ENCODE results near the gene ABCF1. TPM values are rescaled to one million over a fixed set of nuclear protein-coding genes. Genes with fewer than 3 reads are reported as not detected.
A peak's percentile ranks its signal among the peaks of the same experiment; 100 is the strongest.

Gene ABCF1
- total and polyA plus RNA-seq, 2 of the 8 experiments (the other 6 are each of a cell fraction or from before 2014, with no cell fraction given), result 48.8 to 123 TPM

GRCh38 chr6:30571762-30572082 lies 480 bp downstream of the ABCF1 start:
- peak overlapping the region; percentile 34 for H4K91ac ChIP-seq (replicated peaks; ENCODE audit: insufficient read length, low read length)
- H2BK120ac ChIP-seq (replicated peaks; ENCODE audit: low read depth, low read length), result no peak overlapping the region
- 1% methylated on average over 8 of the region's 8 CpGs; no CpG with 5 or more reads in 1 of the 2 experiments for WGBS, 2 experiments (ENCODE audit: extremely low coverage in 1 of 2, insufficient coverage in 1 of 2, insufficient read length in 1 of 2, insufficient replicate concordance in 2 of 2, low coverage in 1 of 2, low lambda C conversion rate in 2 of 2, missing lambda C conversion rate in 1 of 2)
- DNase-seq (ENCODE audit: low read depth in 1 of 2, low spot score in 2 of 2) (no peak), FAIRE-seq (no peak)
- TF ChIP-seq USF2 (IDR thresholded peaks at IDR 0.05; ENCODE audit: low read length), result no peak
- no peak; a peak in 1 of 3 replicates for TF ChIP-seq POLR2A (IDR thresholded peaks at IDR 0.05; ENCODE audit: control extremely low read depth in 1 of 2, low read depth in 2 of 2, low read length in 2 of 2)
- no peak for TF ChIP-seq SIN3A (conservative IDR thresholded peaks at IDR 0.05 in 1 of 2, IDR thresholded peaks at IDR 0.05 in 1 of 2; ENCODE audit: low read depth in 1 of 2, low read length in 2 of 2)
- no peak for TF ChIP-seq ATF2 (IDR thresholded peaks at IDR 0.05; ENCODE audit: low read length)
- H2BK12ac ChIP-seq (ENCODE audit: low read depth, low read length), result no peak overlapping the region; the same call in 1 of the 2 replicates
- H2BK15ac ChIP-seq (ENCODE audit: low read length), result no peak overlapping the region
- H3K23ac ChIP-seq (ENCODE audit: insufficient read length), result no peak overlapping the region
- H3K56ac ChIP-seq (replicated peaks; ENCODE audit: insufficient read length, low read depth, low read length), result peak overlapping the region; percentile 83
- peak overlapping the region; percentile 95 for H3K27ac ChIP-seq (ENCODE audit: low read depth, low read length)
- peaks cover 0 to 11% (median 4%) of the 10 kb centered on the region in 4 experiments; a peak in 5 of 8 replicates for H3K36me3 ChIP-seq (ENCODE audit: control insufficient read depth in 2 of 4, insufficient read depth in 4 of 4, low read length in 3 of 4)
- 0 out of 2 replicates have a peak overlapping the region, but pooled peaks have one; percentile 53 for H2AK5ac ChIP-seq (ENCODE audit: low read depth, low read length)
- H4K5ac ChIP-seq (ENCODE audit: insufficient read length, low read depth, low read length), result no peak overlapping the region
- peak overlapping the region; percentile 98 for H2BK5ac ChIP-seq (ENCODE audit: low read depth, low read length)
- 0 out of 2 replicates have a peak overlapping the region, but pooled peaks have one; percentile 97 for H4K8ac ChIP-seq (ENCODE audit: extremely low read depth, insufficient read depth, low read length)
- no peak overlapping the region for H3K14ac ChIP-seq (ENCODE audit: insufficient read length)
- peaks cover 0 to 4% (median 2%) of the 10 kb centered on the region in 4 experiments; a peak in 5 of 7 replicates for H3K4me1 ChIP-seq (replicated peaks in 1 of 4; ENCODE audit: control insufficient read depth in 3 of 4, insufficient read depth in 4 of 4, low read length in 3 of 4)
- H3K4me2 ChIP-seq (ENCODE audit: insufficient read depth in 1 of 2, low read depth in 2 of 2, low read length in 2 of 2), result peak overlapping the region; percentile 91 to 93
- H3K79me2 ChIP-seq (ENCODE audit: control insufficient read depth in 1 of 2, insufficient read depth in 2 of 2, low read length in 2 of 2), result peaks cover 23 to 49% of the 10 kb centered on the region in 2 experiments
- H3K9ac ChIP-seq (replicated peaks in 1 of 4; ENCODE audit: extremely low read depth in 1 of 4, low read depth in 3 of 4, low read length in 3 of 4), result peak overlapping the region; percentile 8 to 98 (median 94)
- H3K79me1 ChIP-seq (ENCODE audit: low read depth, low read length), result peaks cover 15% of the 10 kb centered on the region
- peaks cover 0 to 16% of the 10 kb centered on the region in 2 experiments for H4K20me1 ChIP-seq (replicated peaks in 1 of 2; ENCODE audit: control insufficient read depth in 1 of 2, insufficient read depth in 2 of 2, low read length in 2 of 2)
- ChIA-PET CTCF (ENCODE audit: partially characterized antibody) (interaction anchor here (1.0 kb wide), 1 partner anchor 30 kb away, joined by 3 read pairs; no protein-coding TSS in a partner anchor), POLR2A (ENCODE audit: partially characterized antibody) (interaction anchor here (0.9 to 3.5 kb wide), 18 partner anchors 9 to 101 kb away, joined by 3 to 34 read pairs (median 6); partner anchors contain the start of genes DHX16, GNL1 and PRR3)
- H3K4ac ChIP-seq (replicated peaks; ENCODE audit: insufficient read length, low read depth, low read length), result peak overlapping the region; percentile 32
- H2BK20ac ChIP-seq (ENCODE audit: low read length), result no peak overlapping the region
- H3K27me3 ChIP-seq (replicated peaks in 1 of 4; ENCODE audit: control insufficient read depth in 3 of 4, extremely low read depth in 1 of 4, insufficient read depth in 3 of 4, low read length in 3 of 4), result no peaks in the 10 kb centered on the region
- H3K23me2 ChIP-seq (ENCODE audit: low read depth, low read length), result peaks cover 9% of the 10 kb centered on the region; the same call in 1 of the 2 replicates
- no peaks in the 10 kb centered on the region for H3K9me3 ChIP-seq (ENCODE audit: insufficient read depth in 2 of 2, low read depth in 1 of 2, low read length in 1 of 2)
- no peak overlapping the region; the same call in 1 of the 2 replicates for H3K18ac ChIP-seq (ENCODE audit: extremely low read depth, low read length)
- no peak overlapping the region for H2AFZ ChIP-seq (ENCODE audit: low read length)
- H3K4me3 ChIP-seq (ENCODE audit: extremely low read depth in 1 of 4, insufficient read depth in 2 of 4, low read depth in 3 of 4, low read length in 4 of 4), result peak overlapping the region; percentile 88 to 98 (median 95)
